Measurements from ENCODE around the gene CUL2. TPM values are rescaled to one million over a fixed set of nuclear protein-coding genes. Genes with fewer than 3 reads are reported as not detected.

Gene CUL2
- total RNA-seq, 1 experiment from 2014 or later = 36.1 TPM

DNA sequence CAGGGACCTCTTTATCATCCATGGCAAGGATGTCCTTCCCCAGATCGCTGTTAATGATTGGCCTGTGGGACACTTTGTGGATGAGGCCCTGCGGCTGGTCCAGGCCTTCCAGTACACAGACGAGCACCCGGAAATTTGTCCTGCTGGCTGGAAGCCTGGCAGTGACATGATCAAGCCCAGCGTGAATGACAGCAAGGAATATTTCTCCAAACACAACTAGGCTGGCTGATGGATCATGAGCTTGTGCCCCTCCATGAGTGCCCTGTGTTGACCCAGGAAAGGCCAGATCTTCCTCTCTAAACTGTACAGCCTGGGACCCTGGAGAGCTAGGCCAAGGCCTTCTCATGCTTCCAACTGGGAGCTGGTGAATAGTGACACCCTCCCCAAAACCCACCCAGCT lies 124.1 kb downstream of the CUL2 start:
- Histone ChIP-seq H3K36me3 (ENCODE audit: control insufficient read depth in 1 of 2, insufficient read depth in 2 of 2, low read length in 2 of 2) (no peaks in the 10 kb centered on the region), H3K4me3 (replicated peaks in 1 of 2; ENCODE audit: low read depth in 1 of 2, low read length in 2 of 2) (no peak overlapping the region), H3K79me2 (ENCODE audit: insufficient read depth, low read length) (no peaks in the 10 kb centered on the region), H4K20me1 (ENCODE audit: insufficient read depth) (no peaks in the 10 kb centered on the region), H3K9me2 (ENCODE audit: insufficient read depth) (no peaks in the 10 kb centered on the region), H3K27ac (ENCODE audit: low read depth, low read length) (no peak overlapping the region), H3K4me2 (ENCODE audit: low read length) (no peak overlapping the region), H3K9ac (ENCODE audit: low read length) (no peak overlapping the region), H3K27me3 (ENCODE audit: insufficient read depth, low read length) (no peaks in the 10 kb centered on the region), H2AFZ (ENCODE audit: low read depth, low read length, poor library complexity, severe bottlenecking) (no peak overlapping the region), H3K4me1 (ENCODE audit: control insufficient read depth in 1 of 2, insufficient read depth in 2 of 2, low read length in 2 of 2) (no peaks in the 10 kb centered on the region), H3K9me3 (ENCODE audit: control insufficient read depth in 1 of 2, insufficient read depth in 1 of 2, low read depth in 1 of 2, low read length in 2 of 2) (no peaks in the 10 kb centered on the region)
- DNase-seq (ENCODE audit: low read depth, low spot score) (no peak), ATAC-seq (no peak)
- ChIA-PET CTCF (no interaction called here), POLR2A (no interaction called here), RAD21 (ENCODE audit: low non-redundant PET in 1 of 2, low total read pairs in 2 of 2, uncharacterized antibody in 2 of 2, unreplicated experiment in 2 of 2) (no interaction called here)
- no TSS peak for BruUV-seq (replicated peaks)
- TF ChIP-seq ZNF274 (IDR thresholded peaks at IDR 0.05; ENCODE audit: low read depth, low read length) (no peak), RAD21 (IDR thresholded peaks at IDR 0.05; ENCODE audit: low read depth) (no peak), SIN3A (IDR thresholded peaks at IDR 0.05; ENCODE audit: low read depth) (no peak), FOSL1 (IDR thresholded peaks at IDR 0.05; ENCODE audit: low read depth) (no peak)
- TF ChIP-seq, protein P1, sequence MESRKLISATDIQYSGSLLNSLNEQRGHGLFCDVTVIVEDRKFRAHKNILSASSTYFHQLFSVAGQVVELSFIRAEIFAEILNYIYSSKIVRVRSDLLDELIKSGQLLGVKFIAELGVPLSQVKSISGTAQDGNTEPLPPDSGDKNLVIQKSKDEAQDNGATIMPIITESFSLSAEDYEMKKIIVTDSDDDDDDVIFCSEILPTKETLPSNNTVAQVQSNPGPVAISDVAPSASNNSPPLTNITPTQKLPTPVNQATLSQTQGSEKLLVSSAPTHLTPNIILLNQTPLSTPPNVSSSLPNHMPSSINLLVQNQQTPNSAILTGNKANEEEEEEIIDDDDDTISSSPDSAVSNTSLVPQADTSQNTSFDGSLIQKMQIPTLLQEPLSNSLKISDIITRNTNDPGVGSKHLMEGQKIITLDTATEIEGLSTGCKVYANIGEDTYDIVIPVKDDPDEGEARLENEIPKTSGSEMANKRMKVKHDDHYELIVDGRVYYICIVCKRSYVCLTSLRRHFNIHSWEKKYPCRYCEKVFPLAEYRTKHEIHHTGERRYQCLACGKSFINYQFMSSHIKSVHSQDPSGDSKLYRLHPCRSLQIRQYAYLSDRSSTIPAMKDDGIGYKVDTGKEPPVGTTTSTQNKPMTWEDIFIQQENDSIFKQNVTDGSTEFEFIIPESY (IDR thresholded peaks at IDR 0.05; ENCODE audit: extremely low read depth, insufficient replicate concordance, low read length) = no peak
- intact Hi-C loops (cut with micrococcal nuclease) = no loop called here

DNA sequence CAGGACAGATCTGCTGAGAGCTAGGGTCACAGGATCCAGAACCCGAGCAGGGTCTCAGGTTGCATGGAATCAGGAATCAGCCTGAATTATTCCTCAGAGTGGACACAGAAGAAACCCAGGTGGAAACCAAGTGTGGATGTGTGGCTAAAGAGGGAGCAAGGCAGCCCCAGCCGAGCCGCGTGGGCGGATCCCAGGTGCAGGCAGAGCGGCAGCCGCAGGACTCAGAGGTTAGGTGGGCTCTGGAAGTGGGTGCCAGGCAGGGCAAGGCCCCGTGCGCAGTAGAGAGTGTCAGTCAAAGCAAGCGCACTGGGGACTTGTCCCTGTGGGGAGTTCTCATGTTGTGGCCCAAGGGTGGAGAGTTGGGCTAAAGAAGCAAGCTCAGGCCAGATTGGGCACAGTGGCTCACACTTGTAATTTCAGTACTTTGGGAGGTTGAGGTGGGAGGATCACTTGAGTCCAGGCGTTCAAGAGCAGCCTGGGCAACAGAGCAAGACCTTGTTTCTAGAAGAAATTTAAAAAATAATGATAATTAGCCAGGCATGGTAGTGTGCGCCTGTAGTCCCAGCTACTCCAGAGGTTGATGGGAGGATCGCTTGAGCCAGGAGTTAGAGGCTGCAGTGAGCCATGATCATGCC lies 125.9 kb downstream of the CUL2 start:
- DNase-seq (ENCODE audit: low read depth, low spot score) = no peak
- H3K36me3 ChIP-seq (ENCODE audit: control insufficient read depth in 1 of 2, insufficient read depth in 2 of 2, low read length in 2 of 2) = no peaks in the 10 kb centered on the region
- no TSS peak for BruUV-seq (replicated peaks)
- ChIA-PET RAD21 (ENCODE audit: low non-redundant PET in 1 of 2, low total read pairs in 2 of 2, uncharacterized antibody in 2 of 2, unreplicated experiment in 2 of 2) (no interaction called here), POLR2A (no interaction called here), CTCF (no interaction called here)
- no peak overlapping the region for H3K9ac ChIP-seq (ENCODE audit: low read length)
- H3K27me3 ChIP-seq (ENCODE audit: insufficient read depth, low read length) = no peaks in the 10 kb centered on the region
- no peak for ATAC-seq
- H3K79me2 ChIP-seq (ENCODE audit: insufficient read depth, low read length) = no peaks in the 10 kb centered on the region
- H3K4me3 ChIP-seq (replicated peaks in 1 of 2; ENCODE audit: low read depth in 1 of 2, low read length in 2 of 2) = no peak overlapping the region
- no peaks in the 10 kb centered on the region for H4K20me1 ChIP-seq (ENCODE audit: insufficient read depth)
- H3K4me1 ChIP-seq (ENCODE audit: control insufficient read depth in 1 of 2, insufficient read depth in 2 of 2, low read length in 2 of 2) = no peaks in the 10 kb centered on the region
- no peak overlapping the region for H2AFZ ChIP-seq (ENCODE audit: low read depth, low read length, poor library complexity, severe bottlenecking)
- no peak overlapping the region for H3K4me2 ChIP-seq (ENCODE audit: low read length)
- H3K9me2 ChIP-seq (ENCODE audit: insufficient read depth) = no peaks in the 10 kb centered on the region
- H3K27ac ChIP-seq (ENCODE audit: low read depth, low read length) = no peak overlapping the region
- intact Hi-C loops (cut with micrococcal nuclease) = loop anchor here (5.0 kb wide), 1 partner anchor 307 kb away; no protein-coding TSS in a partner anchor
- H3K9me3 ChIP-seq (ENCODE audit: control insufficient read depth in 1 of 2, insufficient read depth in 1 of 2, low read depth in 1 of 2, low read length in 2 of 2) = no peaks in the 10 kb centered on the region
- TF ChIP-seq ZFX (IDR thresholded peaks at IDR 0.05) (no peak), EGR1 (IDR thresholded peaks at IDR 0.05; ENCODE audit: low read depth) (no peak), ELF1 (IDR thresholded peaks at IDR 0.05; ENCODE audit: borderline replicate concordance, low read depth) (no peak), POLR2AphosphoS5 (IDR thresholded peaks at IDR 0.05; ENCODE audit: low read depth, low read length) (no peak), SRF (IDR thresholded peaks at IDR 0.05; ENCODE audit: low read depth) (no peak), FOSL1 (IDR thresholded peaks at IDR 0.05; ENCODE audit: low read depth) (no peak), CBX3 (IDR thresholded peaks at IDR 0.05; ENCODE audit: low read depth) (no peak)
- TF ChIP-seq, protein P2, sequence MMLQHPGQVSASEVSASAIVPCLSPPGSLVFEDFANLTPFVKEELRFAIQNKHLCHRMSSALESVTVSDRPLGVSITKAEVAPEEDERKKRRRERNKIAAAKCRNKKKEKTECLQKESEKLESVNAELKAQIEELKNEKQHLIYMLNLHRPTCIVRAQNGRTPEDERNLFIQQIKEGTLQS (IDR thresholded peaks at IDR 0.05) = no peak
- TF ChIP-seq, protein P1 (IDR thresholded peaks at IDR 0.05; ENCODE audit: extremely low read depth, insufficient replicate concordance, low read length) = no peak
- TF ChIP-seq, protein P3, sequence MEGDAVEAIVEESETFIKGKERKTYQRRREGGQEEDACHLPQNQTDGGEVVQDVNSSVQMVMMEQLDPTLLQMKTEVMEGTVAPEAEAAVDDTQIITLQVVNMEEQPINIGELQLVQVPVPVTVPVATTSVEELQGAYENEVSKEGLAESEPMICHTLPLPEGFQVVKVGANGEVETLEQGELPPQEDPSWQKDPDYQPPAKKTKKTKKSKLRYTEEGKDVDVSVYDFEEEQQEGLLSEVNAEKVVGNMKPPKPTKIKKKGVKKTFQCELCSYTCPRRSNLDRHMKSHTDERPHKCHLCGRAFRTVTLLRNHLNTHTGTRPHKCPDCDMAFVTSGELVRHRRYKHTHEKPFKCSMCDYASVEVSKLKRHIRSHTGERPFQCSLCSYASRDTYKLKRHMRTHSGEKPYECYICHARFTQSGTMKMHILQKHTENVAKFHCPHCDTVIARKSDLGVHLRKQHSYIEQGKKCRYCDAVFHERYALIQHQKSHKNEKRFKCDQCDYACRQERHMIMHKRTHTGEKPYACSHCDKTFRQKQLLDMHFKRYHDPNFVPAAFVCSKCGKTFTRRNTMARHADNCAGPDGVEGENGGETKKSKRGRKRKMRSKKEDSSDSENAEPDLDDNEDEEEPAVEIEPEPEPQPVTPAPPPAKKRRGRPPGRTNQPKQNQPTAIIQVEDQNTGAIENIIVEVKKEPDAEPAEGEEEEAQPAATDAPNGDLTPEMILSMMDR (IDR thresholded peaks at IDR 0.05 in 2 of 3, conservative IDR thresholded peaks at IDR 0.05 in 1 of 3; ENCODE audit: borderline replicate concordance in 1 of 3, insufficient read depth in 1 of 3, low read depth in 2 of 3, low read length in 2 of 3) = no peak
- TF ChIP-seq, protein P4, sequence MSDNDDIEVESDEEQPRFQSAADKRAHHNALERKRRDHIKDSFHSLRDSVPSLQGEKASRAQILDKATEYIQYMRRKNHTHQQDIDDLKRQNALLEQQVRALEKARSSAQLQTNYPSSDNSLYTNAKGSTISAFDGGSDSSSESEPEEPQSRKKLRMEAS (IDR thresholded peaks at IDR 0.05) = no peak

All from HCT116 (cell line).